ENCODE measurements around the gene PDGFD.

Gene PDGFD

GRCh38 chr11:103947546-103947919 lies 216.4 kb downstream of the PDGFD start:
- DNase-seq: no peak

- no peak for DNase-seq
Observed at GRCh38 chr11:103946793-103947545, 217.0 kb downstream of the PDGFD start.

- no peak for DNase-seq
Observed at GRCh38 chr11:103944251-103944940, 219.6 kb downstream of the PDGFD start.

- no peak for DNase-seq
Observed at GRCh38 chr11:103942646-103943045, 221.3 kb downstream of the PDGFD start.

- no peak for DNase-seq
Observed at GRCh38 chr11:103940551-103940950, 223.4 kb downstream of the PDGFD start.

GRCh38 chr11:103939694-103940093 lies 224.3 kb downstream of the PDGFD start:
- DNase-seq: no peak

- DNase-seq: no peak
Observed at GRCh38 chr11:103936059-103936458, 227.9 kb downstream of the PDGFD start.

GRCh38 chr11:103935219-103935618 lies 228.7 kb downstream of the PDGFD start:
- no peak for DNase-seq

- no peak for DNase-seq
Observed at GRCh38 chr11:103929170-103929903, 234.6 kb downstream of the PDGFD start.

GRCh38 chr11:103928802-103929161 lies 235.2 kb downstream of the PDGFD start:
- no peak for DNase-seq

- no peak for DNase-seq
Observed at GRCh38 chr11:103928040-103928801, 235.7 kb downstream of the PDGFD start.

- no peak for DNase-seq
Observed at GRCh38 chr11:103927535-103927934, 236.4 kb downstream of the PDGFD start.

- no peak for DNase-seq
Observed at GRCh38 chr11:103926990-103927389, 237.0 kb downstream of the PDGFD start.

- DNase-seq: no peak
Observed at GRCh38 chr11:103924166-103925013, 239.6 kb downstream of the PDGFD start.

GRCh38 chr11:103923451-103923931 lies 240.5 kb downstream of the PDGFD start:
- no peak for DNase-seq

- DNase-seq: no peak
Observed at GRCh38 chr11:103920933-103921332, 243.0 kb downstream of the PDGFD start.

GRCh38 chr11:103920449-103920848 lies 243.5 kb downstream of the PDGFD start:
- no peak for DNase-seq

- no peak for DNase-seq
Observed at GRCh38 chr11:103910721-103911120, 253.2 kb downstream of the PDGFD start.

GRCh38 chr11:103907548-103908455 lies 256.1 kb downstream of the PDGFD start:
- DNase-seq: no peak

GRCh38 chr11:103907136-103907535 lies 256.8 kb downstream of the PDGFD start:
- no peak for DNase-seq

All from NCI-H1436 treated with DMSO at 0.1 percent for 48 hours (cell line).